GM06990 (cell line): Measurements from ENCODE around the gene RASA3.

Experiments used
- DNase-seq: peaks from one replicate; pipeline ENCODE4 v3.0.0-alpha.2; 2011; ENCODE audit not compliant: insufficient read length; ENCODE audit errors: extremely low read depth
- H3K27me3 ChIP-seq: replicated peaks from 2 replicates; pipeline ENCODE4 v1.6.0; 2011; ENCODE audit warnings: low read length; ENCODE audit not compliant: control insufficient read depth, insufficient read depth
- H3K36me3 ChIP-seq: 2 replicates; pipeline ENCODE4 v1.5.1; 2011; ENCODE audit warnings: low read length; ENCODE audit not compliant: control insufficient read depth, insufficient read depth
- H3K4me3 ChIP-seq: replicated peaks from 2 replicates; pipeline ENCODE4 v1.5.1; 2011; ENCODE audit warnings: low read depth, mild to moderate bottlenecking, control low read depth, low read length
- CTCF ChIP-seq: IDR thresholded peaks from 2 replicates; pipeline ENCODE4 v1.5.1; 2011; ENCODE audit warnings: low read length, control low read depth, mild to moderate bottlenecking, inconsistent platforms; ENCODE audit not compliant: insufficient read depth, poor library complexity, severe bottlenecking

RASA3 gene

DNA sequence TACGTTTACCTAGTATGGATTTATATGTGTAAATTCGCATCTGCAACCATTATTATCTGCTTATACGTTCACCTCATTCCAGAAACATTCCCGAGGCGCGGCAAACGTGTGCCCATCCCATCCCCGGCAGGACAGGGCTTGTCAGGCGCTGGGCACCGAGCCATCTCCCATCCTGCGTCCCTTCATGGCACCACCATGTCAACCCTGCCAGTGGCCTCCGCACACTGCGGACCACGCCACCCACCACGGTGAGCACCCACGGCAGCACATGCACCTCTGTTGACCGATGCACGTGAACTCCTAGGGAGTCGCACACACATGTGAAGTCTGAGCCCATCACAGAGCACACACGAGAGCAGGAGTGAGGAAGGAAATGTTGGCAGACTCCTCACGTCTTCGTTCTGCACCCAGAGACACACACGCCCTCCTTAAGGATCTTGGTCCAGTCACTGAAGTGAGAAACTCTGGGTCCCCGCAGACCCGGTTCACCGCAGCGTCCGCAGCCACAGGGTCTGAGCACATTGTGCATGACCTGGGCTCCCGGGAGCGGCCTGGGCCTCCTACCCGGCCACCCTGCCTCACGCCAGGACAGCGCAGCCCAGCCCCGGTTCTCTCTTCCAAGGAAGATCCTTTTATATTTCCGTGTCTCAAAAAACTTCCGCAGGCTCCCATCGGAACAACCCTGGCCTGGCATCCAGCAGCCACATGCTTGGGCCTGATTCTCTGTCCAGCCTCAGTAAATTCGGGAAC is 90.2 kb downstream of the RASA3 start:
- DNase-seq = no peak
- Histone ChIP-seq H3K36me3 (peaks cover 12% of the 10 kb centered on the region), H3K4me3 (no peak overlapping the region), H3K27me3 (no peaks in the 10 kb centered on the region)
- no peak for TF ChIP-seq CTCF

- no peaks in the 10 kb centered on the region for H3K27me3 ChIP-seq
- no peak for DNase-seq
- peaks cover 15% of the 10 kb centered on the region for H3K36me3 ChIP-seq
- no peak for TF ChIP-seq CTCF
- no peak overlapping the region for H3K4me3 ChIP-seq
Measured at GRCh38 chr13:114041493-114041892, 90.9 kb downstream of the RASA3 start.

- Histone ChIP-seq H3K36me3 (peaks cover 18% of the 10 kb centered on the region), H3K4me3 (no peak overlapping the region), H3K27me3 (no peaks in the 10 kb centered on the region)
- no peak for DNase-seq
- TF ChIP-seq CTCF = no peak
Measured at GRCh38 chr13:114039471-114040141, 92.8 kb downstream of the RASA3 start.

- Histone ChIP-seq H3K4me3 (no peak overlapping the region), H3K36me3 (peaks cover 20% of the 10 kb centered on the region), H3K27me3 (no peaks in the 10 kb centered on the region)
- no peak for TF ChIP-seq CTCF
- DNase-seq = no peak
Measured at GRCh38 chr13:114038900-114039299, 93.5 kb downstream of the RASA3 start.

DNA sequence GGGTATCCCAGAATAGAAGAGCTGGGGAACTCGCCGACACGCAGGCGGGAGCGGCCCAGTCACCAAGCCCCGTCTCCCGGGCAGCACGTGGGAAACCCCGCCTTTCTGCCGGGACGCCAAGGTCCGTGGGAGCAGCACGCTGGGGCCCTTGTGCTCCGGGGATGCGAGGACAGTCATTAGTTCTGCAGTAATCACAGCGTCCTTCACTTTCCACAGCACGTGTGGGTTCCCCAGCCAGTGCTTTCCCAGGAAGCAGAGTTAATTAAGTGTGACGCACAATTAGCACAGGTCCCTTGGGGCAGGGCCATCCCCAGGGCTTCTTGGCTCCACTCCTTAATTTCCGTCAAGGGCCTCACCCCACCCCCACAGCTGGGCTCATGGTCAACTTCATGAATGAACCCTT is 94.2 kb downstream of the RASA3 start:
- Histone ChIP-seq H3K4me3 (no peak overlapping the region), H3K36me3 (peaks cover 21% of the 10 kb centered on the region), H3K27me3 (no peaks in the 10 kb centered on the region)
- no peak for DNase-seq
- no peak for TF ChIP-seq CTCF
